HG02884 (cell line): ENCODE results near the gene CCDC85A.
A peak's percentile ranks its signal among the peaks of the same experiment; 100 is the strongest.

Experiments
- ATAC-seq: cut with Tn5 transposase; IDR thresholded peaks from one replicate; pipeline ENCODE4 v1.9.1; 2021; ENCODE audit warnings: mild to moderate bottlenecking, moderate library complexity; ENCODE audit not compliant: unreplicated experiment

CCDC85A gene

GRCh38 chr2:56348392-56349210, 164.8 kb downstream of the CCDC85A start:
- ATAC-seq: peak; percentile 54

GRCh38 chr2:56357655-56358295, 174.0 kb downstream of the CCDC85A start:
- ATAC-seq: no peak

DNA sequence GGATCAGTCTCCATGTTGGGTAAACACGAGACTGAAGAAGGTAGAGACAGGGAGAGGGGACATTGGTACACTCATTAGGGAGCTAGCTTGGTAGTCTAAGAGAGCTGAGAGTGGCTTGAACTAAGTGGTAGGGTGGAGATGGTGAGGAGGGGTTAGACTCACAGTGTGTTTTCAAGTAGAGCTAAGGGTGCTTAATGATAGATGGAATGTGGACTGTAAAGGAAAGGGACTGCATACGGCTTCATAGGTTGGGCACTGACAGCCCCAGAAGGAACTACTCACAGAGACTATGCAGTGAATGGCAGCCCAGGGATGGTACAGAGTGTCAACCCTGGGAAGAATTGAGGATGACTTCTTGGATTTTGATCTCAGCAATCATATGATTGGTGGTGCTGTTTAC, 178.1 kb downstream of the CCDC85A start:
- ATAC-seq: no peak

DNA sequence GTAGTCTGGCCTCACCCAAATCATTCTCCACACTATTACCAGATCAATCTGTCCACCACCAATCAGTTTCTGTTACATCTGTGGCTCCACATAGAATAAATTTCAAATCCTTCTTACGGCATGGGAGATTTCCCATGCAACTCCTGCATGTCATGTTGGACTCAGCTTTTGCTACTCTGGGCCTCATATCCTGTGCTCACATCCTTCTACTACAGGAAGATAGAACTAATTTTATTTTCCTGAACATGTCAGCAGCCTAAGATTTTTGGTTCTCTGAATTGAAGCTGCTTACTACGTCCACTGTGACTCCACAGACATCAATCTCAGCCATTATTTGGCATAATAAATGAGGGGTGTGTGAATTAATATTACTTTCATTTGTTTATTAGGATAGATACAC, 181.1 kb downstream of the CCDC85A start:
- ATAC-seq: no peak

DNA sequence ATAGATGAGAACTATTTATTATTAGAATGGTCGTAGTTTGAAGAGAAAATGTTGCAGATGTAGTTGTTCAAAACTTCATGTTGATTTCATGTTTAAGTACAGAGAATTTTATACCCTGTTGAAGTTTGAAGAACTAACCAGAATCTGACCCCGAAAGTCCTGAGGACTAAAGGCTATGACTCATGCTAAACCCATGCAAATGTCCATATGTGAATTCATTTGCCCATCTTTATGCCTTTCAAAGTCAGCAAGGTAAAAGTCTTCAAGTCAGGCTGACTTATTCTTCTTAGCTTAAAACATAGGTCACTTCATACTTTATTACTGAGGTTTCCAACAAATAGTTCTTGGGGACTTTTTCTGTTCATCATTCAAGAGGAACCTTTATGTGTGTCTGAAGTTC, 185.5 kb downstream of the CCDC85A start:
- no peak for ATAC-seq

DNA sequence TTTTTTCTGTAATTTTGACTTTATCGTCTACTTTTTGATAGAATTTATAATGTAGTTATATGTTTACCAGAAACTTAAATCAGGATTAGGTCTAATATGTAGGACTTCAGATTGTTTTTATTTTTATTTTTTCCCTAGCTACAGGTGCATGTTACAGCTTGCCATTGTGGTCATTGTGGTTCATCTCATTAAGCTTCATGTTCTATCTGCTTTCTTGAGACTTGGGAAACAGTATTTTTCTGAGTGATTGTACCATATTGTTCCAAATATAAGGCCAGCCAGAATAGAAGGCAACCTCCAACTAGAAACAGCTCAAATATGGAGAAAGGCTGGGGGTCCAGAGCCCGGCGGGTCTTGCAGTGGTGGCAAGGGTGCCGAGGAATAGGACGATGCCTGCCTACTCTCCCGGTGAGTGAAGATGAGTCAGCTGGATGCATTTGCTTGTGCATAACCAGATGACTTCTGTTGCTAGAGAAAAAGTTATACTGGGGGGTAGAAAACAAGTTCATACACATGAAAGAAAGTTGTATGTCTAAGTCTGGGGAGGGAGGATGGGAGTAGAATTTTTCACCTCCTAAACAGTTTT, 188.4 kb downstream of the CCDC85A start:
- ATAC-seq: no peak

DNA sequence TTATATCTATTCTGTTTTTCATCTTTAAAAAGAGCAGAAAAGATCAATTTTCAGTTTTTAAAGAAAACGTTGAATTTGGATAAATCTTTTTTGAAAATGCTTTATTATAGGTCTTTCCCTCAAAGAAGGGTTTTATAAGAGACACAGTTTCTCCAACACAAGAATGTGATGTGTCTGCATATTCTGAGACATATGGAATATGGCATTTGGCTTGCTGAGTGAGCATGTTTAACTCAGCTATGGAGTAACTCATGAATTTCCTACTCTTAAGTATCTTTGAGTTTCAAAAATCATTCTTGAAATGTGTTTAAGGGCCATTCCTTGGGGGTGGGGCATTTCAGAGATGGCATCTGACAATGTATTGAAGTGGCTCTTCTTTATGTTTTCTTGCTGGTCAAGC, 191.5 kb downstream of the CCDC85A start:
- ATAC-seq: no peak

GRCh38 chr2:56376699-56377665, 193.2 kb downstream of the CCDC85A start:
- no peak for ATAC-seq

DNA sequence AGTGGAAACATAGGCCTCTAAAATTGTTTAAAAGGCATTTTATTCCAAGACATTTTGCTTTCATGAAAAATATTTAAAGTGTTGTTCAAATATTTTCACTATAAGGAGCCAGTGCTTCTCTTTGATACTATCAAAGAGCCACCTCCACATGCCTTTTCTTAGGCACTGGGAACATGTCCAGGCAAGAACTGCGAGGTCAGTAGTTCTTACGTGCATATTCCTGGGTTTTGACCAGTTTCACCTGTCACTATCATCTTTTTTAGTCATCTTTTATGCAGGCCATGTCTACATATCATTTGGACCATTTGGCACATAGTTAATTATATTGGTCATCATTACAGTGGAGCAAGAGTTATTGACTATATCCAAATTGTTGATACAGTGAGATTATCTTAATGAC, 195.3 kb downstream of the CCDC85A start:
- no peak for ATAC-seq

DNA sequence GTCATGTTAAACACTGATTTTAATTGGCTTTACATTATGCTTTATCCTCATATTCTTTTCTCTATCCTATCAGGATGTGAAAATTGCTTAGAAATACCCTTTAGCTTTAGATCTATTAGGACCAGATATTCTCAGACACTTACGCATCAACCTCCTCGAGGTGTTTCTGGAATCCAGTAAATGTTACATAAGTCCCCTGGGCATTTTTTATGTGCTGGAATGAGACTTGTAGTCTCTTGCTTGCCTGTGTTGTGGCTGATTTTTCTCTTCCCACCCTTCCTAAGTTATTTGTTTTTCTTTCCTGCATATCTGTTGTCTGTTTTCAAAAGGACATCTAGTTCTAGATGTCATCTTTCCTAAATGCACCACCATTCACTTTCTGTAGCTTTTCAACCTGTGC, 197.1 kb downstream of the CCDC85A start:
- ATAC-seq: no peak

- ATAC-seq: no peak
These were observed 198.7 kb downstream of the CCDC85A start for GRCh38 chr2:56382466-56382865.

DNA sequence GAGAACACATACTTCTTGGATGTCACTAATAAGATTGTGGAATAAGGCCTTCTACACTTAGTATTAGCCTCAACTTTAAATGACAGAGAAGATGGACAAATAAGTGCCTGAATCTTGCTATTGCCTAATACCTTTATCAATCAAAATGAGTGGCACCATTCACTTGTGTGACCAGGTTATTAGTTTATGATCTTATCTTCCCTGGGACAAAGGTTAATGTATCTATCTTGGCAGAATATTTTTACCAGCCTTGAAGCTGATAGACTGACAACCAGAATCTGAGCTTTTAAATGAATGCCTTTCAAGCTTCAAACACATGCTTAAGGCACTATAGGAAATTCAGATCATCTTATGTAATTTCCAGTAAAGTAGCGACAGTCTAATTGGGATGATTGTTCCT, 202.9 kb downstream of the CCDC85A start:
- ATAC-seq: no peak

DNA sequence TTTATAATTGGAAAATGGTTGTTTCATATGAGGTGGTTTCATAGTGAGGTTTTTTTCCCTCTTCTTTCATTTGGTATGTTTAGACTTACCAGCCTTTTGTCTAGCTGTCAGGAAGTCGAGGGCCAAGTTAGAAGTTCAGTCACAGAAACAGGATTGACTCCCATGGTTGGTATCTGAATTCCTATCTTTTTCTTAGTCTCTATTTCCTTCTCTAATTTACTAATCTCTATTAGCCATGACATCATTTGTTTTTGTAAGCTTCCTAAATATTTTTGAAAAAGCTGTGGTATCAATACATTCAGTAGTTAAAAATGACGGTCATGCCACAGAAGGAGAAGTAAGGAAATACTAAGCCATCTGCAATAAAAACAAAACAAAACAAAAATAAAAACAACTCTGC, 206.9 kb downstream of the CCDC85A start:
- no peak for ATAC-seq

- ATAC-seq: no peak
These were observed 226.3 kb downstream of the CCDC85A start for GRCh38 chr2:56410140-56410539.

DNA sequence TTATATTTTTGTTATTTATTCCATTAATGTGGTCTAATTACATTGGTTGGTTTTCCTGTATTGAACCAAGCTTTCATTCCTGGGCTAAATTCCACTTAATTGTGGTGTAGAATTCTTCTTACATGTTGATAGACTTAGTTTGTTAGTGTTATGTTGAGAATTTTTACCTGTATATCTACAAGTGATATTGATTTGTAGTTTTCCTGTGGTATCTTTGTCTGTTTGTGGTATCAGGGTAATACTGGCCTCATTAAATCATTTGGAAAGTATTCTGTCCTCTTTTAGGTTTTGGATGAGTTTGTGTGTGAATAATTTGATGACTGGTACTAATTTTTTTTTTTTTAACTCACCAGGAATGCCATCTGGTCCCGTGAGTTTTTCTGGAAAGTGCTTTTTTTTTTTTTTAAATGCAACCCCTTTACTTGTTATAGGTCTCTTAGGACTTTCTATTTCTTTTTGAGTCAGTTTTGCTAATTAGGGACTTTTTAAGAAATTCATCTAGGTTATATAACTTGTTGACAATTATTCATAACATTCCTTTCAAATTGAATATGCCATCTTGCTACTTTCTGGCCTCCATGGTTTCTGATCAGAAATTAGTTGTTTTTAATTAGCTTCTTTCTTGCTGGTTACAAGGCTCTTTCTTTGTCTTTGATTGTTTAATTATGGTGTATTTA, 232.8 kb downstream of the CCDC85A start:
- ATAC-seq: peak; percentile 67
